Measurements from ENCODE around the gene PDLIM4. TPM values are rescaled to one million over a fixed set of nuclear protein-coding genes. Genes with fewer than 3 reads are reported as not detected.

PDLIM4 gene
- polyA plus RNA-seq, 2 of the 4 experiments (the other 2 are of a cell fraction) = 0.09 TPM; not detected in 1

DNA sequence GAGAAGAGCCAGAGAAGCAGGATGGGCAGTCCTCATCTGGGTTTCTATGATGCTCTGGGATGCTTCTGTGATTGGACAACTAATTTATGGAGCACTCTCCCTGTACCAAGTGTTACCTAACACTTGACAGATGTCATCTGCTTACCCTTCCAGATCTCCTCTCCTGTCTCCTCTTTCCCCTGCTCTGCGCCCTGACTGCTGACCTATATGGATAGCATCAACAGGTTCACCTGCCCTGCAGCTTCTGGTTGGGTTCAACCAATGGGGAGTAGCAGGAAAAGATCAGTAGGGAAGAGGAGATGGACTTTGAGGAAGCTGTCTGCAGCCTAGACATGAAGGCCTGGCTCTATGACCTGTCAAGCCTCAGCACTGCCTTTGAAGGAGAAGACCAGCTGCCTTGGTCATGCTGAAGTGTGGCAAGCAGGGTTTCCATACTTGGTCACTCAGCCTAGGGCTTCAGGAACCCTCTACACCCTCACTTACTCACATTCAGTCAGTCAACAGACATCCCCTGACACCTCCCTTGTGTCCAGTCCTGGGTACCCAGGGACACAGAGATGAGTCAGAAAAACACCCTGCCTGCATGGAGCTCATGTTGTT, 18.5 kb upstream of the PDLIM4 start:
- H3K27ac ChIP-seq = no peak overlapping the region
- DNase-seq (ENCODE audit: low read depth in 1 of 2, low spot score in 1 of 2) (no peak), FAIRE-seq (no peak), ATAC-seq (no peak)
- ChIA-PET CTCF (interaction anchor here (0.6 to 4.2 kb wide), 40 partner anchors 9 to 262 kb away, joined by 3 to 42 read pairs (median 6); partner anchors contain the start of genes P4HA2, PDLIM4 and SLC22A4), POLR2A (interaction anchor here (1.5 to 2.1 kb wide), 2 partner anchors 11 to 55 kb away, joined by 6 to 18 read pairs; partner anchors contain the start of genes P4HA2 and SLC22A4)
- no peaks in the 10 kb centered on the region for H3K4me1 ChIP-seq
- H3K4me2 ChIP-seq = no peak overlapping the region
- H3K9me3 ChIP-seq = peaks cover 14% of the 10 kb centered on the region; the same call in 2 of the 3 replicates
- H3K4me3 ChIP-seq = no peak overlapping the region
- TF ChIP-seq ZNF302 (CRISPR knock-in tag; IDR thresholded peaks at IDR 0.05) (no peak), ZC3H11A (IDR thresholded peaks at IDR 0.05) (no peak), ZFP36 (IDR thresholded peaks at IDR 0.05; ENCODE audit: borderline replicate concordance, partially characterized antibody) (no peak), MYC (IDR thresholded peaks at IDR 0.05; ENCODE audit: borderline replicate concordance, low read length) (no peak), KDM1A (IDR thresholded peaks at IDR 0.05; ENCODE audit: low read depth) (no peak), HOXB5 (CRISPR knock-in tag; IDR thresholded peaks at IDR 0.05) (no peak), RAD21 (conservative IDR thresholded peaks at IDR 0.05 in 1 of 2, IDR thresholded peaks at IDR 0.05 in 1 of 2) (no peak), MAZ (IDR thresholded peaks at IDR 0.05; ENCODE audit: borderline replicate concordance, low read depth, low read length) (no peak), RNF2 (IDR thresholded peaks at IDR 0.05; ENCODE audit: borderline replicate concordance, low read depth) (no peak), NFE2L2 (conservative IDR thresholded peaks at IDR 0.05; ENCODE audit: low read length) (no peak), FOXS1 (CRISPR knock-in tag; IDR thresholded peaks at IDR 0.05) (no peak), NPAS2 (CRISPR knock-in tag; IDR thresholded peaks at IDR 0.05; ENCODE audit: borderline replicate concordance) (no peak), HOXA7 (CRISPR knock-in tag; IDR thresholded peaks at IDR 0.05) (no peak), EP300 (IDR thresholded peaks at IDR 0.05) (no peak), MAFK (IDR thresholded peaks at IDR 0.05; ENCODE audit: partially characterized antibody) (no peak)
- TF ChIP-seq, protein P1, sequence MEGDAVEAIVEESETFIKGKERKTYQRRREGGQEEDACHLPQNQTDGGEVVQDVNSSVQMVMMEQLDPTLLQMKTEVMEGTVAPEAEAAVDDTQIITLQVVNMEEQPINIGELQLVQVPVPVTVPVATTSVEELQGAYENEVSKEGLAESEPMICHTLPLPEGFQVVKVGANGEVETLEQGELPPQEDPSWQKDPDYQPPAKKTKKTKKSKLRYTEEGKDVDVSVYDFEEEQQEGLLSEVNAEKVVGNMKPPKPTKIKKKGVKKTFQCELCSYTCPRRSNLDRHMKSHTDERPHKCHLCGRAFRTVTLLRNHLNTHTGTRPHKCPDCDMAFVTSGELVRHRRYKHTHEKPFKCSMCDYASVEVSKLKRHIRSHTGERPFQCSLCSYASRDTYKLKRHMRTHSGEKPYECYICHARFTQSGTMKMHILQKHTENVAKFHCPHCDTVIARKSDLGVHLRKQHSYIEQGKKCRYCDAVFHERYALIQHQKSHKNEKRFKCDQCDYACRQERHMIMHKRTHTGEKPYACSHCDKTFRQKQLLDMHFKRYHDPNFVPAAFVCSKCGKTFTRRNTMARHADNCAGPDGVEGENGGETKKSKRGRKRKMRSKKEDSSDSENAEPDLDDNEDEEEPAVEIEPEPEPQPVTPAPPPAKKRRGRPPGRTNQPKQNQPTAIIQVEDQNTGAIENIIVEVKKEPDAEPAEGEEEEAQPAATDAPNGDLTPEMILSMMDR (IDR thresholded peaks at IDR 0.05) = no peak
- TF ChIP-seq, protein P2, sequence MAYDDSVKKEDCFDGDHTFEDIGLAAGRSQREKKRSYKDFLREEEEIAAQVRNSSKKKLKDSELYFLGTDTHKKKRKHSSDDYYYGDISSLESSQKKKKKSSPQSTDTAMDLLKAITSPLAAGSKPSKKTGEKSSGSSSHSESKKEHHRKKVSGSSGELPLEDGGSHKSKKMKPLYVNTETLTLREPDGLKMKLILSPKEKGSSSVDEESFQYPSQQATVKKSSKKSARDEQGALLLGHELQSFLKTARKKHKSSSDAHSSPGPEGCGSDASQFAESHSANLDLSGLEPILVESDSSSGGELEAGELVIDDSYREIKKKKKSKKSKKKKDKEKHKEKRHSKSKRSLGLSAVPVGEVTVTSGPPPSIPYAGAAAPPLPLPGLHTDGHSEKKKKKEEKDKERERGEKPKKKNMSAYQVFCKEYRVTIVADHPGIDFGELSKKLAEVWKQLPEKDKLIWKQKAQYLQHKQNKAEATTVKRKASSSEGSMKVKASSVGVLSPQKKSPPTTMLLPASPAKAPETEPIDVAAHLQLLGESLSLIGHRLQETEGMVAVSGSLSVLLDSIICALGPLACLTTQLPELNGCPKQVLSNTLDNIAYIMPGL (CRISPR knock-in tag; IDR thresholded peaks at IDR 0.05; ENCODE audit: borderline replicate concordance) = no peak
- TF ChIP-seq, protein P3, sequence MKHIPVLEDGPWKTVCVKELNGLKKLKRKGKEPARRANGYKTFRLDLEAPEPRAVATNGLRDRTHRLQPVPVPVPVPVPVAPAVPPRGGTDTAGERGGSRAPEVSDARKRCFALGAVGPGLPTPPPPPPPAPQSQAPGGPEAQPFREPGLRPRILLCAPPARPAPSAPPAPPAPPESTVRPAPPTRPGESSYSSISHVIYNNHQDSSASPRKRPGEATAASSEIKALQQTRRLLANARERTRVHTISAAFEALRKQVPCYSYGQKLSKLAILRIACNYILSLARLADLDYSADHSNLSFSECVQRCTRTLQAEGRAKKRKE (CRISPR knock-in tag; IDR thresholded peaks at IDR 0.05; ENCODE audit: low read depth) = no peak
- WGBS (ENCODE audit: missing lambda C conversion rate) = 9% methylated on average over 1 of the region's 1 CpG

DNA sequence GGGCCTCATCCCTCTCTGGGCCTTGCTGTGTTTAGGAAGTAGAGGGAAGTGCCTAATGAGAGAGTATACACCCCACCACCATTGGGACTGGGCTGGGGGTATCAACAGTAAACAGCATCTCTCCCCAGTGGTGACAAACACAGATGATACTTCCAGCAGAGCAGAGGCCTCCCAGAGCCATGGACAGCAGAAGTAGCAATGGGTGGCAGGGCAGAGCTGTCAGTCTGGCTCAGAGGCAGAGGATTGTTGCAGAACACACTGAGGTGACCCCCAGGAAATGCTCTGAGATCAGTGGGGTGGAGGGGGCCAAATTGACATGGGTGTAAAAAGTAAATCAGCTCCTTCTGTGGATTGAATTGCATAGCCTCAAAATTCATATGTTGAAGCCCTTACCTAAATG, 17.7 kb upstream of the PDLIM4 start:
- FAIRE-seq = no peak
- no peak overlapping the region for H3K4me2 ChIP-seq
- no peaks in the 10 kb centered on the region for H3K4me1 ChIP-seq
- ChIA-PET POLR2A (no interaction called here), CTCF (interaction anchor here (0.9 to 4.2 kb wide), 12 partner anchors 8 to 175 kb away, joined by 3 to 42 read pairs (median 13); no protein-coding TSS in a partner anchor)
- no peak overlapping the region for H3K27ac ChIP-seq
- peaks cover 20% of the 10 kb centered on the region for H3K9me3 ChIP-seq
- DNase-seq (ENCODE audit: low read depth in 1 of 2, low spot score in 1 of 2) = no peak
- no peak for ATAC-seq
- H3K4me3 ChIP-seq = no peak overlapping the region
- no peak for TF ChIP-seq POLR2A (IDR thresholded peaks at IDR 0.05; ENCODE audit: low read length)
- TF ChIP-seq NPAS2 (CRISPR knock-in tag; IDR thresholded peaks at IDR 0.05; ENCODE audit: borderline replicate concordance) = no peak
- TF ChIP-seq ZC3H11A (IDR thresholded peaks at IDR 0.05) = no peak
- TF ChIP-seq SMC3 (IDR thresholded peaks at IDR 0.05) = no peak
- no peak for TF ChIP-seq NFE2L2 (conservative IDR thresholded peaks at IDR 0.05; ENCODE audit: low read length)
- TF ChIP-seq, protein P4, sequence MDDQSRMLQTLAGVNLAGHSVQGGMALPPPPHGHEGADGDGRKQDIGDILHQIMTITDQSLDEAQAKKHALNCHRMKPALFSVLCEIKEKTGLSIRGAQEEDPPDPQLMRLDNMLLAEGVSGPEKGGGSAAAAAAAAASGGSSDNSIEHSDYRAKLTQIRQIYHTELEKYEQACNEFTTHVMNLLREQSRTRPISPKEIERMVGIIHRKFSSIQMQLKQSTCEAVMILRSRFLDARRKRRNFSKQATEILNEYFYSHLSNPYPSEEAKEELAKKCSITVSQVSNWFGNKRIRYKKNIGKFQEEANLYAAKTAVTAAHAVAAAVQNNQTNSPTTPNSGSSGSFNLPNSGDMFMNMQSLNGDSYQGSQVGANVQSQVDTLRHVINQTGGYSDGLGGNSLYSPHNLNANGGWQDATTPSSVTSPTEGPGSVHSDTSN (IDR thresholded peaks at IDR 0.05) = no peak
- TF ChIP-seq, protein P5, sequence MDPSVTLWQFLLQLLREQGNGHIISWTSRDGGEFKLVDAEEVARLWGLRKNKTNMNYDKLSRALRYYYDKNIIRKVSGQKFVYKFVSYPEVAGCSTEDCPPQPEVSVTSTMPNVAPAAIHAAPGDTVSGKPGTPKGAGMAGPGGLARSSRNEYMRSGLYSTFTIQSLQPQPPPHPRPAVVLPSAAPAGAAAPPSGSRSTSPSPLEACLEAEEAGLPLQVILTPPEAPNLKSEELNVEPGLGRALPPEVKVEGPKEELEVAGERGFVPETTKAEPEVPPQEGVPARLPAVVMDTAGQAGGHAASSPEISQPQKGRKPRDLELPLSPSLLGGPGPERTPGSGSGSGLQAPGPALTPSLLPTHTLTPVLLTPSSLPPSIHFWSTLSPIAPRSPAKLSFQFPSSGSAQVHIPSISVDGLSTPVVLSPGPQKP (IDR thresholded peaks at IDR 0.05; ENCODE audit: low read depth, low read length) = no peak
- TF ChIP-seq SREBF2 (IDR thresholded peaks at IDR 0.05) = no peak
- no peak for TF ChIP-seq HOXA7 (CRISPR knock-in tag; IDR thresholded peaks at IDR 0.05)
- TF ChIP-seq KDM1A (IDR thresholded peaks at IDR 0.05; ENCODE audit: low read depth) = no peak
- TF ChIP-seq, protein P6, sequence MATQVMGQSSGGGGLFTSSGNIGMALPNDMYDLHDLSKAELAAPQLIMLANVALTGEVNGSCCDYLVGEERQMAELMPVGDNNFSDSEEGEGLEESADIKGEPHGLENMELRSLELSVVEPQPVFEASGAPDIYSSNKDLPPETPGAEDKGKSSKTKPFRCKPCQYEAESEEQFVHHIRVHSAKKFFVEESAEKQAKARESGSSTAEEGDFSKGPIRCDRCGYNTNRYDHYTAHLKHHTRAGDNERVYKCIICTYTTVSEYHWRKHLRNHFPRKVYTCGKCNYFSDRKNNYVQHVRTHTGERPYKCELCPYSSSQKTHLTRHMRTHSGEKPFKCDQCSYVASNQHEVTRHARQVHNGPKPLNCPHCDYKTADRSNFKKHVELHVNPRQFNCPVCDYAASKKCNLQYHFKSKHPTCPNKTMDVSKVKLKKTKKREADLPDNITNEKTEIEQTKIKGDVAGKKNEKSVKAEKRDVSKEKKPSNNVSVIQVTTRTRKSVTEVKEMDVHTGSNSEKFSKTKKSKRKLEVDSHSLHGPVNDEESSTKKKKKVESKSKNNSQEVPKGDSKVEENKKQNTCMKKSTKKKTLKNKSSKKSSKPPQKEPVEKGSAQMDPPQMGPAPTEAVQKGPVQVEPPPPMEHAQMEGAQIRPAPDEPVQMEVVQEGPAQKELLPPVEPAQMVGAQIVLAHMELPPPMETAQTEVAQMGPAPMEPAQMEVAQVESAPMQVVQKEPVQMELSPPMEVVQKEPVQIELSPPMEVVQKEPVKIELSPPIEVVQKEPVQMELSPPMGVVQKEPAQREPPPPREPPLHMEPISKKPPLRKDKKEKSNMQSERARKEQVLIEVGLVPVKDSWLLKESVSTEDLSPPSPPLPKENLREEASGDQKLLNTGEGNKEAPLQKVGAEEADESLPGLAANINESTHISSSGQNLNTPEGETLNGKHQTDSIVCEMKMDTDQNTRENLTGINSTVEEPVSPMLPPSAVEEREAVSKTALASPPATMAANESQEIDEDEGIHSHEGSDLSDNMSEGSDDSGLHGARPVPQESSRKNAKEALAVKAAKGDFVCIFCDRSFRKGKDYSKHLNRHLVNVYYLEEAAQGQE (IDR thresholded peaks at IDR 0.05) = no peak
- no peak for TF ChIP-seq BHLHE40 (IDR thresholded peaks at IDR 0.05; ENCODE audit: low read depth, low read length)
- TF ChIP-seq GATA3 (IDR thresholded peaks at IDR 0.05; ENCODE audit: borderline replicate concordance) = no peak

All from A549 (cell line).